Loucy (cell line): Measurements from ENCODE around the gene HPSE2.

ENCODE experiments used
- EZH2phosphoT487 ChIP-seq: fragments of 200-600 bp; IDR thresholded peaks from 2 replicates; pipeline ENCODE4 v1.6.1; 2018; ENCODE audit warnings: antibody characterized with exemption, mild to moderate bottlenecking, moderate library complexity, borderline replicate concordance
- TF ChIP-seq, protein P1 (sequence below): fragments of 200-600 bp; sonication (generic); conservative IDR thresholded peaks from 2 replicates; pipeline ENCODE4 v1.5.1; 2014; ENCODE audit warnings: mild to moderate bottlenecking, antibody characterized with exemption, low read length

DNA sequence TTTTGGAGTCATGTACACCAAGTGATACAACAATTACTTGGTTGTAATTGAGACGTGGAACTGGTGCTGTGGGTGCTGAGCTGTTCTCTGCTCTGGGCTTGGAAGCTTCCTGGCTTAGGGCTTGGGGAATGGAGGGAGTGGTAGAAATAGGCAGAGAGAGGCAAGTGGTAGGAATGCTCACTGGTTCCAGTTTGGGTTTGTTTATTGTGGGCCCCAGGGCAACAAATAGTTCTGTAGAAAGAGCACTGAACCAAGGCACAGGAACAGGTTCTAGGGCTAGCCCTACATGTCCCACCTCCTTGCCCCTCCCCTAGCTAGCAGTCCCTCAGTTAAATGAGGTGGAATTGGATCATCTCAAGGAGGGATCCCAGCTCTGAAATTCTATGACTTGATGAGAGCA, 622.2 kb downstream of the HPSE2 start:
- TF ChIP-seq, protein P1, sequence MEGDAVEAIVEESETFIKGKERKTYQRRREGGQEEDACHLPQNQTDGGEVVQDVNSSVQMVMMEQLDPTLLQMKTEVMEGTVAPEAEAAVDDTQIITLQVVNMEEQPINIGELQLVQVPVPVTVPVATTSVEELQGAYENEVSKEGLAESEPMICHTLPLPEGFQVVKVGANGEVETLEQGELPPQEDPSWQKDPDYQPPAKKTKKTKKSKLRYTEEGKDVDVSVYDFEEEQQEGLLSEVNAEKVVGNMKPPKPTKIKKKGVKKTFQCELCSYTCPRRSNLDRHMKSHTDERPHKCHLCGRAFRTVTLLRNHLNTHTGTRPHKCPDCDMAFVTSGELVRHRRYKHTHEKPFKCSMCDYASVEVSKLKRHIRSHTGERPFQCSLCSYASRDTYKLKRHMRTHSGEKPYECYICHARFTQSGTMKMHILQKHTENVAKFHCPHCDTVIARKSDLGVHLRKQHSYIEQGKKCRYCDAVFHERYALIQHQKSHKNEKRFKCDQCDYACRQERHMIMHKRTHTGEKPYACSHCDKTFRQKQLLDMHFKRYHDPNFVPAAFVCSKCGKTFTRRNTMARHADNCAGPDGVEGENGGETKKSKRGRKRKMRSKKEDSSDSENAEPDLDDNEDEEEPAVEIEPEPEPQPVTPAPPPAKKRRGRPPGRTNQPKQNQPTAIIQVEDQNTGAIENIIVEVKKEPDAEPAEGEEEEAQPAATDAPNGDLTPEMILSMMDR: no peak
- no peak for TF ChIP-seq EZH2phosphoT487
